Measurements from ENCODE around the gene PRSS22. TPM values are rescaled to one million over a fixed set of nuclear protein-coding genes. Genes with fewer than 3 reads are reported as not detected.

PRSS22 gene
- total RNA-seq, 4 donors from 2014 or later: not detected

DNA sequence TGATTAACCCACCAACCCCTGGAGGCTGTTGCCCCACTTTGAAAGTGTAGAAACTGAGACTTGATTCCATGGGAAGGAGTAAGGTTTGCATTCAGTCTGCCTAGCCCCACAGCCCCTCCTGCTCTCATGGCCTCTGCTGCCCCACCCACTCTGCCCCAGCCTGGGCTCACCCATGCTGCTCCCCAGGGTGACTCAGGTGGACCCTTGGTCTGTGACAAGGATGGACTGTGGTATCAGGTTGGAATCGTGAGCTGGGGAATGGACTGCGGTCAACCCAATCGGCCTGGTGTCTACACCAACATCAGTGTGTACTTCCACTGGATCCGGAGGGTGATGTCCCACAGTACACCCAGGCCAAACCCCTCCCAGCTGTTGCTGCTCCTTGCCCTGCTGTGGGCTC is 53.2 kb downstream of the PRSS22 start:
- intact Hi-C loops (cut with DNase I): no loop called here
- Histone ChIP-seq H3K36me3 (no peaks in the 10 kb centered on the region), H3K27me3 (peaks cover 0 to 33% (median 0%) of the 10 kb centered on the region in 4 donors), H3K9me3 (peaks cover 0 to 22% (median 17%) of the 10 kb centered on the region in 4 donors), H3K27ac (replicated peaks in 1 of 4) (no peak overlapping the region), H3K4me1 (no peaks in the 10 kb centered on the region), H3K4me3 (no peak overlapping the region)
- no peak for DNase-seq (ENCODE audit: extremely low spot score)
- TF ChIP-seq POLR2A (IDR thresholded peaks at IDR 0.05; ENCODE audit: low read depth) (no peak), EP300 (IDR thresholded peaks at IDR 0.05) (no peak), CTCF (IDR thresholded peaks at IDR 0.05) (no peak), POLR2AphosphoS5 (IDR thresholded peaks at IDR 0.05) (no peak)
- WGBS: no CpG with 5 or more reads among the region's 4 CpGs

DNA sequence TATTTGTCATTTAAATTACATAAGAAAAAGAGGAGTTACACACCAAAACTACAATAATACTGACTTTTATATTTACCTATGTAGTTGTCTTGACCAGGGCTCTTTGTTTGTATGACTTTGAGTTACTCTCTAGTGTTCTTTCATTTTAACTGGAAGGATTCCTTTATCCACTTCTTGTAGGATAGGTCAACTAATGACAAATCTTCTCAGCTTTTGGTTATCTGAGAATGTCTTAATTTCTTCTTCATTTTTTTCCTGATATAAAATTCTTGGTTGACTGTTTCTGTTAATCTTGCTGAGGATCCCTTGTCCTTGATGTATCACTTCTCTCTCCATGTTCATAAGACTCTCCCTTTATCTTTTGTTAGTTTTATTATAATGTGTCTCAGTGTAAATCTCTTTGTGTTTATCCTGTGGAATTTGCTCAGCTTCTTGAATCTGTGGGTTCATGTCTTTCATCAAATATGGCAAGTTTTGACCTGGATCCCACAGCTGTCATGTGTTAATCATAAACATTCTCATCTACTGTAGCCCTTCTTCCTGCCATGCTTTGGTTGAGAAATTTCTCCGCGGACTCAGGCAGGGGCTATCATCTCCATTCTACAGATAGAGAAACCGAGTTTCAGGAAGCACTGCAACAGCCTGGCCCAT is 54.3 kb downstream of the PRSS22 start:
- Histone ChIP-seq H3K4me3 (no peak overlapping the region), H3K9me3 (peaks cover 0 to 22% (median 17%) of the 10 kb centered on the region in 4 donors), H3K4me1 (no peaks in the 10 kb centered on the region), H3K36me3 (no peaks in the 10 kb centered on the region), H3K27me3 (peaks cover 0 to 42% (median 0%) of the 10 kb centered on the region in 4 donors), H3K27ac (replicated peaks in 1 of 4) (no peak overlapping the region)
- DNase-seq (ENCODE audit: extremely low spot score): no peak
- intact Hi-C loops (cut with DNase I): no loop called here
- 90% methylated on average over 3 of the region's 3 CpGs for WGBS
- TF ChIP-seq EP300 (IDR thresholded peaks at IDR 0.05) (no peak), POLR2AphosphoS5 (IDR thresholded peaks at IDR 0.05) (no peak), POLR2A (IDR thresholded peaks at IDR 0.05; ENCODE audit: low read depth) (no peak), CTCF (IDR thresholded peaks at IDR 0.05) (no peak)

Other genes with a start within 250 kb of the PRSS22 start
- gene KCTD5, start 175.6 kb downstream of the PRSS22 start, total RNA-seq: 10 to 100 TPM in 3 of 4 donors, 1 to 10 TPM in 1; 9.1 to 22.1 (median 15.7) TPM
- gene PRSS27, start 137.9 kb downstream of the PRSS22 start, total RNA-seq: 1 to 10 TPM in 3 of 4 donors, under 1 TPM in 1; 0.75 to 4.2 (median 2.2) TPM
- 100 to 1,000 TPM; 126 to 325 (median 234) TPM for gene SRRM2, start 105.5 kb downstream of the PRSS22 start, total RNA-seq
- 100 to 1,000 TPM; 199 to 229 (median 213) TPM for gene ELOB, start 80.9 kb downstream of the PRSS22 start, total RNA-seq
- gene PRSS33, start 70.6 kb downstream of the PRSS22 start, total RNA-seq: not detected
- gene PRSS41, start 59.7 kb downstream of the PRSS22 start, total RNA-seq: not detected
- gene PRSS21, start 40.9 kb downstream of the PRSS22 start, total RNA-seq: not detected
- gene ZG16B, start 27.9 kb downstream of the PRSS22 start, total RNA-seq: not detected
- 10 to 100 TPM; 41.9 to 47.2 (median 43.9) TPM for gene FLYWCH2, start 25.0 kb upstream of the PRSS22 start, total RNA-seq
- gene FLYWCH1, start 53.8 kb upstream of the PRSS22 start, total RNA-seq: 10 to 100 TPM; 33.8 to 61.6 (median 46.8) TPM
- under 1 TPM in 1 of 4 donors, not detected in 3; 0.13 TPM for gene KREMEN2, start 106.1 kb upstream of the PRSS22 start, total RNA-seq
- gene PAQR4, start 111.2 kb upstream of the PRSS22 start, total RNA-seq: 1 to 10 TPM; 2.2 to 7.5 (median 4.7) TPM
- 1 to 10 TPM in 1 of 4 donors, under 1 TPM in 1, not detected in 2; 0.57 to 2.5 TPM for gene PKMYT1, start 122.3 kb upstream of the PRSS22 start, total RNA-seq
- under 1 TPM in 3 of 4 donors, not detected in 1; 0.17 to 0.42 (median 0.32) TPM for gene CLDN9, start 154.8 kb upstream of the PRSS22 start, total RNA-seq
- not detected for gene CLDN6, start 160.0 kb upstream of the PRSS22 start, total RNA-seq
- 100 to 1,000 TPM in 1 of 4 donors, 10 to 100 TPM in 3; 20.9 to 140 (median 57.5) TPM for gene TNFRSF12A, start 162.2 kb upstream of the PRSS22 start, total RNA-seq
- 100 to 1,000 TPM in 2 of 4 donors, 10 to 100 TPM in 2; 28.8 to 134 (median 72.2) TPM for gene HCFC1R1, start 165.8 kb upstream of the PRSS22 start, total RNA-seq
- 10 to 100 TPM; 14.1 to 27.9 (median 23.0) TPM for gene THOC6, start 165.9 kb upstream of the PRSS22 start, total RNA-seq
- under 1 TPM in 2 of 4 donors, not detected in 2; 0.19 to 0.42 TPM for gene BICDL2, start 178.8 kb upstream of the PRSS22 start, total RNA-seq
- 1 to 10 TPM in 1 of 4 donors, under 1 TPM in 3; under 0.01 to 4.5 (median 0.12) TPM for gene MMP25, start 188.4 kb upstream of the PRSS22 start, total RNA-seq
- 10 to 100 TPM; 13.7 to 40.8 (median 31.2) TPM for gene IL32, start 207.5 kb upstream of the PRSS22 start, total RNA-seq
- not detected for gene ZSCAN10, start 241.1 kb upstream of the PRSS22 start, total RNA-seq

Data from esophagus muscularis mucosa (tissue), 4 donors.